T follicular helper cell (primary cell): Measurements from ENCODE around the gene CBS.
"Not testable (repeated sequence)": the region's sequence is repeated elsewhere in the genome, so short reads cannot be mapped to it uniquely, and the experiment has no call there.

ENCODE experiments used
- DNase-seq: peaks from one replicate; pipeline ENCODE4 v3.0.0-alpha.2; 2020; ENCODE audit warnings: low read depth

Gene CBS

GRCh38 chr21:43068065-43068464 lies 7.6 kb downstream of the CBS start:
- DNase-seq: not testable (repeated sequence)

- not testable (repeated sequence) for DNase-seq
Observed at GRCh38 chr21:43066690-43067089, 8.9 kb downstream of the CBS start.

- not testable (repeated sequence) for DNase-seq
Observed at GRCh38 chr21:43065991-43066390, 9.6 kb downstream of the CBS start.

GRCh38 chr21:43064265-43064917 lies 11.2 kb downstream of the CBS start:
- not testable (repeated sequence) for DNase-seq

GRCh38 chr21:43062955-43063664 lies 12.5 kb downstream of the CBS start:
- DNase-seq: not testable (repeated sequence)

DNA sequence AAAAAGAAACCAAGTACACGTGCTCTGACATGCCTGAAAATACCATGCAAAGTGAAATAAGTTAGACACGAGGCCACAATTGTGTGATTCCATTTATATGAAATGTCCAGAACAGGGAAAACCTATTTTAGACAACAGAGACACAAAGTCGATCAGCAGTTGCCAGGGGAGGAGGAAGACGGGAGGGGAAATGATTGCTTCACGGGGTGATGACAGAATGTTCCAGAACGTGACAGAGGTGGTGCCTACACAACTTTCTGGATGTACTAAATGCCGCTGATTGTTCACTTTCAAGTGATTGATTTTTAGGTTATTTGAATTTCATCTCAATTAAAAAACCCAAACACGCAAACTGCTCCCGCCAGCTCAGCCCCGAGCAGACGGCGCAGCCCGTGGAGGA lies 22.5 kb downstream of the CBS start:
- DNase-seq: not testable (repeated sequence)

GRCh38 chr21:43045876-43046821 lies 29.5 kb downstream of the CBS start:
- not testable (repeated sequence) for DNase-seq

GRCh38 chr21:43045165-43045875 lies 30.3 kb downstream of the CBS start:
- DNase-seq: not testable (repeated sequence)

- DNase-seq: not testable (repeated sequence)
Observed at GRCh38 chr21:43044547-43044946, 31.1 kb downstream of the CBS start.

GRCh38 chr21:43043291-43043690 lies 32.3 kb downstream of the CBS start:
- DNase-seq: not testable (repeated sequence)

- not testable (repeated sequence) for DNase-seq
Observed at GRCh38 chr21:43042169-43042568, 33.5 kb downstream of the CBS start.

GRCh38 chr21:43038659-43039044 lies 37.0 kb downstream of the CBS start:
- not testable (repeated sequence) for DNase-seq

GRCh38 chr21:43037918-43038658 lies 37.5 kb downstream of the CBS start:
- not testable (repeated sequence) for DNase-seq

DNA sequence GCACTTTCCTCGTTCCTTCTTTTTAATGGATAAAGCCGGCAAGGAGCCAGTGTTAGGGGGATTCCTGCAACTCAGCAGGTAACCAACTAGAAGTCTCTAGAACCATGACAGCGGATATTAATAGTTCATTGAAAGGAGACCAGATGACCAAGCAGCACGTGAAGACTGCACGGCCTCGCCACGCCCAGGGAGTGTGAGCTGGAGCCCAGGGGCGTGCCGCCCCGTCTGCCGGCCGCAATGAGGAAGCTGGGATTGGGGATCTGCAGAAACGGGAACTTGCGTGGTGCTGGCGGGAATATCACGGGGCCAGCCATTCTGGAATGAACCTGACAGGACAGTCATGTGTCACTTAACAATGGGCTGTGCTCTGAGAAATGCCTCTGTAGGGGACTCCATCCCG lies 38.7 kb downstream of the CBS start:
- DNase-seq: not testable (repeated sequence)

DNA sequence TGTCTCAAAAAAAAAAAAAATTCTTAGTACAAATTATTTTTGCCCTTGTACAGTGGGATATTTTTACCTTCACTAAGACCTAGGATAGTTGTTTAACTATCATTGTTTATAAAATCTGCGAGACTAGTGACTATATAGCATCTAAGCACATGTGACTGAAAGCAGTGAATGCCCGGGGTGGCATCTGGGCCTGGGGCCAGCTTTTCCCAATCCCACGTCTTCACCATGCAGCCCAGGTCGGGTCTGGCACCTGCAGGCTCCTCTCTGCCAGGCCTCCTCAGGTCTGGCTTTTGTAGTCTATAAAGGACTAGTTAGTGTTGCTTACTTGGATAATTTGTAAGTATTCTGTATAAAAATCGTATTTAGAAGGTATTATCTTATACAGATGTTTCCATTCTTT lies 40.8 kb downstream of the CBS start:
- DNase-seq: no peak

DNA sequence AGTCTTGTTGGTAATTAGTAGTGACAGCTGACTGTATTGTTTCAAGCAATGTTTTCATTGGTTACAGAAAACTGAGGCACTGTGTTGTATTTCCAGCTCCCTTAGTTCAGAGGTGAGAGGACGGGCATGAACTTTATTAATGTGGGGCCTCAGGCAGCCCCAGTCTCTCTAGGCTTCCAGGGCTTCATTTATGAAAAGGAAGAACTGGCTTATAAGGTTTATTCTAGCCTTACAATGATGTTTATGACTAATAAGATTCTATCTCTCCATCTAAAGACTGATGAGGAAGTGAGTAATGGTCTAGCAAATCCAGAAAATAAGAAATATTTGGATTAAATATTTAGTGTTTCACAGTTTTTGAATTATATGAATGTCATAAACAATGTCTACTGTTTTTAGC lies 41.5 kb downstream of the CBS start:
- no peak for DNase-seq

DNA sequence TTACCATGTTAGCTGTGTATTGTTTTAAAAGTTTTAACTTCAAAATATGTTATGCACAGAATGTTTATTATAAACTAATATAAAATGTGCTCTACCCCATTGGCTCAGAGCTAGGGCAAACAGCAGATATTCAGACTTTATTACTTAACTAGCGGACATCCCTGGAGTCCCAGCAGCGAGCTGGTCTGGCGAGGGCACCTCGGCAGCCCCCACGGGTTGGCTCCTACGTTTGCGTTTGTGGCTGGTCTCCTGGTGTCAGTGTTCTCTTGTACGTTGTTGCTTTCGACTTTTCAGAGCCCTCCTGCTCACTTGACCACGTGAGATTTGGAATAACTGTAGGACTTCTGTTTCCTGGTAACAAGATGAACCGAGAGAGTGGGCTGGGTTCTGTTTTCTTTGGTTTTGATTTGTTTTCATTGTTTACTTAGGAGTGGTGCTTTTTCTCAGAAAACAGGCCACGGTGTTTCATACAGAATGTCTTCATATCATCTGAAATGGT lies 44.5 kb downstream of the CBS start:
- DNase-seq: no peak

DNA sequence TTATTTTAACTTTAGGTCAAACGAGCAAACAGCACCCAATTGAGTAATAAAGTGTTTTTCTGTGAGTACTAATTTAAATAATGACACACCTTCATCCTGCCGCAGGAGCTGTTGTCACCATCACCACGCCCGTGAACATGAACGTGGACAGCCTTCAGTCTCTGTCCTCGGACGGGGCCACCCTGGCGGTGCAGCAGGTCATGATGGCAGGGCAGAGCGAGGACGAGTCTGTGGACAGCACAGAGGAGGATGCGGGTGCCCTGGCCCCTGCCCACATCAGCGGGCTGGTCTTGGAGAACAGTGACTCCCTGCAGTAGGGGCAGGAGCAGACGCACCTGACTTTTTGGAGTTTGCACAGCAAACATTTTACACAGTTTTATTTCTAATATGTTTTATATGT lies 45.9 kb downstream of the CBS start:
- no peak for DNase-seq

GRCh38 chr21:43027846-43028731 lies 47.5 kb downstream of the CBS start:
- DNase-seq: no peak
